ENCODE results near the gene ZDHHC11. TPM values are rescaled to one million over a fixed set of nuclear protein-coding genes. Genes with fewer than 3 reads are reported as not detected.

Gene ZDHHC11
- total RNA-seq, 1 donor from 2014 or later = not detected

DNA sequence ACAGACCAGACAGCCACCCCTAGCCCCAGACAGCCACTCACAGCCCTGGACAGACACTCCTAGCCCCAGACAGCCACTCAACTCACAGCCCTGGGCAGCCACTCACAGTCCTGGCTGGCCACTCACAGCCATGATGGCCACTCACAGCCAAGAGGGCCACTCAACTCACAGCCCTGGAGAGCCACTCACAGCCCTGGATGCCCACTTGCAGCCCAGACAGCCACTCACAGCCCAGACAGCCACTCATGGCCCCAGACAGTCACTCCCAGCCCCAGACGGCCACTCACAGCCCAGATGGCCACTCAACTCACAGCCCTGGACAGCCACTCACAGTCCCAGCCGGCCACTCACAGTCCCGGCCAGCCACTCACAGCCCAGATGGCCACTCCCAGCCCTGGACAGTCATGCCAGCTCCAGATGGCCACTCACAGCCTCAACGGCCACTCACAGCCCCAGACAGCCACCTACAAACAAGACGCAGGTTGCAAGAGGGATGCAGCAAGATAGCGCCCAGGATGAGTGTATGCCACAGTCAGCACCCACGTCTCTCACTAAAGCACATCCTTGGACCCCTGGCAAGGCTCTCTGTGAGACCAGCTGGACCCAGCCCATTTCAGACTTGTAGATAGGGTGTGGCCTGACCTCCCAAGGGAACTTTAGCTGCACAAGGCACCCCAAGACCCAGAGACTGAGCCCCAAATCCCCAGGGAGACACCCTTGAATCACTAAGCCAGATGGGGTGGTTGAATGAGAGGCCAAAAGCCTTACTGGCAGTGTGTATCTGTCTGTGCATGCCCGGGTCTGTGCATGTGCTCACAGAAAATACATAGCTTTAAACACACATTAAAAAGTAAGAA, 88.7 kb downstream of the ZDHHC11 start:
- Histone ChIP-seq H3K9me3 (no peaks in the 10 kb centered on the region), H3K36me3 (peaks cover 8 to 19% of the 10 kb centered on the region in 2 donors), H3K4me3 (no peak overlapping the region), H3K27ac (no peak overlapping the region), H3K27me3 (no peaks in the 10 kb centered on the region), H3K4me1 (no peaks in the 10 kb centered on the region)
- peak in 1 of 2 donors; percentile 61 for DNase-seq (ENCODE audit: low spot score in 2 of 2)
- no peak for TF ChIP-seq CTCF (IDR thresholded peaks at IDR 0.05)
- intact Hi-C loops (cut with DNase I) = no loop called here

DNA sequence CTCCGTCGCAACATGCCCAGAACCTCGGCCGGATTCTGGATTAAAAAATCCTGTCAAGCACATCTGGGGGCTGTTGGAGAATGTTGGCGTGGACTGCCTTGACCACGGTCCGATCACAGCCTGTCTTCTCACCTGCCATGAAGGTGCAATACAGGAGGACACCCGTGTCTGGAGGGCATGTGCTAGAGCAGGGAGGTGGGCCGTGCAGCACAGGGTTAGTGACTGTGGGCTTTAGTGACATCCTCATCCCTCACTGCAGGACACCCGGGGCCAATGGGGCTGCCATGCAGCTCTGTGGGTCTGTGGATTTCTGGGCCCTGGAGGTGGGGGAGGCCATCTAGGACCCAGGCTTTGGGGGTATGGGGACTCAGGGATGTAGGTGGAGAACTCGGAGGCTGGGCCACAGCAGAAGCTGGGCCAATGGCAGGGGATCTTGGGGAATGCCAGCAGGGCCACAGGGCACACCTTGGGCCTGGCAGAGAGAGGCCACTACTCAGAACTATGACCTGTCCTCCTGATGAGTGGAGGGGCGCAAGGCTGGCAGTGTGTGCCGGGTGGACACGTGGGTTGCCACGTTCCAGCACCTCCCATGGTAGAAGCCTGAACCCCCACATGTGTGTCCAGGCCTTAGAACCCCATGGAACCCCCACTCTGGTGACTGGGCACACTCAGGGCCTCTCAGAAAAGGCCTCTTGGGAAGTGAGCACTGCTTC, 89.6 kb downstream of the ZDHHC11 start:
- TF ChIP-seq CTCF (IDR thresholded peaks at IDR 0.05) = no peak
- peaks cover 4 to 10% of the 10 kb centered on the region in 2 donors for H3K36me3 ChIP-seq
- H3K9me3 ChIP-seq = no peaks in the 10 kb centered on the region
- no peak for DNase-seq (ENCODE audit: low spot score in 2 of 2)
- no peaks in the 10 kb centered on the region for H3K4me1 ChIP-seq
- intact Hi-C loops (cut with DNase I) = no loop called here
- no peaks in the 10 kb centered on the region for H3K27me3 ChIP-seq
- H3K27ac ChIP-seq = no peak overlapping the region
- no peak overlapping the region for H3K4me3 ChIP-seq

- Histone ChIP-seq H3K4me3 (no peak overlapping the region), H3K36me3 (peaks cover 0 to 3% of the 10 kb centered on the region in 2 donors), H3K9me3 (no peaks in the 10 kb centered on the region), H3K27ac (no peak overlapping the region), H3K27me3 (no peaks in the 10 kb centered on the region), H3K4me1 (no peaks in the 10 kb centered on the region)
- intact Hi-C loops (cut with DNase I) = no loop called here
- no peak for TF ChIP-seq CTCF (IDR thresholded peaks at IDR 0.05)
- DNase-seq (ENCODE audit: low spot score in 2 of 2) = peak in 1 of 2 donors; percentile 64
These were observed 90.3 kb downstream of the ZDHHC11 start for GRCh38 chr5:760363-761058.

DNA sequence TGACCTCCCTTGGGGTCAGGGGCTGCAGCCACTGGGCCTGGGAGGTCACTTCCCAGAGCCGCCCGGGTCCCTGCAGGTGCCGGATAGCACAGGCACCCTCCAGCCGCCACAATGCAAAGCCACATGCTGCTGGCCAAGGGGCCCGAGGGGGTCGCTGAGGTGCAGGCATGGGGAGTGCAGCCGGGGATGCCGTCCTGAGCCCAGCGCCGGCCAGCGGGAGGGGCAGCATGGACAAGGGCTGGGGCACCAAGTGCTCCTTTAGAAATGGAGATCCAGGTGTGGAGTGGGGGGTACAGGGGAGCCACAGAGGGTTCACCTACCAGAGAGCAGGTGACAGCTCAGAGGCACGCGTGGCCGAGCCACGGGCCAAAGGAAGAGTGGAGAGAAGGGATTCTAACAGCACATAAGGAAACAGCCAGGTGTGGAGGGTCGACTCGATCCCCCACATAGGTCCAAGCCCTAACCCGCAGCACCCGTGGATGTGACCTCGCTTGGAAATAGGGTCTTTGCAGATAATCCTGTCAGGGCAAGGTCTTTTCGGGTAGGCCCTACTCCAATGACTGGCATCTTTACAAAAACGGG, 90.9 kb downstream of the ZDHHC11 start:
- Histone ChIP-seq H3K4me1 (no peaks in the 10 kb centered on the region), H3K4me3 (no peak overlapping the region), H3K27me3 (no peaks in the 10 kb centered on the region), H3K27ac (no peak overlapping the region), H3K9me3 (no peaks in the 10 kb centered on the region), H3K36me3 (no peaks in the 10 kb centered on the region)
- no peak for DNase-seq (ENCODE audit: low spot score in 2 of 2)
- TF ChIP-seq CTCF (IDR thresholded peaks at IDR 0.05) = no peak
- intact Hi-C loops (cut with DNase I) = no loop called here

DNA sequence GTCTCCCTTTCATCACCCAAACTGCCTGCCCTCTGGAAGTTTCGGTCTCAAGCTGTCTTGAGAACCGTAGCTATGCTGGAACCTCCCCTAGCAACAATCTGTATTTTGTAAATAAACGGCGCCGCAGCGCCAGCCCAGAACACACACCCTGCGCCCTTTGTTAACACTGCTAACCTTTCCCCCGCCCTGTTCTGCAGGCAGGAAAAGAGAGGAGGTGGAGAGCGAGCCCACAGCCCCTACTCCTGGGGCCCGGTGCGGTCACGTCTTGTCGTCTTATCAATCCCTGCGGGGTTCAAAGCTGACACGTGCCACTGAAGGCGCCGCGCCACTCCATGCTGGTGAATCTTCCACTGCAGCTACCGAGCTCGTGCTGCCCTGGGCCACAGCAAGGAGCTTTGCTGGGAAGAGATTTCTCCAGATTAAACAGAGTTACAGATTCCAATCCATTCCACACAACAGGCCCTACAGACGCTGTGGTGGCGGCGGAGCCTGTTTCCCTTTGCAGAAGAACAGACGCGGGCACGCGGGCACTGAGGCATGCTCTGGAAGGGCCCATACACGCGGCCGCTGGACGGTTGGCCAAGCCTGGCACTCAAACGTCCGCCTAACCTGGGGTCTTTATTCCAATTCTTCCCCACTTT, 91.6 kb downstream of the ZDHHC11 start:
- peak overlapping the region in 1 of 2 donors; percentile 3 for H3K4me3 ChIP-seq
- DNase-seq (ENCODE audit: low spot score in 2 of 2) = peak in 1 of 2 donors; percentile 67
- no peak for TF ChIP-seq CTCF (IDR thresholded peaks at IDR 0.05)
- H3K4me1 ChIP-seq = no peaks in the 10 kb centered on the region
- no peak overlapping the region for H3K27ac ChIP-seq
- H3K9me3 ChIP-seq = no peaks in the 10 kb centered on the region
- H3K27me3 ChIP-seq = no peaks in the 10 kb centered on the region
- intact Hi-C loops (cut with DNase I) = no loop called here
- H3K36me3 ChIP-seq = no peaks in the 10 kb centered on the region

Measured in ascending aorta (tissue), 2 donors.